Hematopoietic multipotent progenitor cell treated with erythropoietin and hydrocortisone succinate and interleukin-3 and kit ligand, for 17 days (in vitro differentiated cells): ENCODE results near the gene HPS6.
"Not testable (repeated sequence)": the region's sequence is repeated elsewhere in the genome, so short reads cannot be mapped to it uniquely, and the experiment has no call there.

Source experiments
- DNase-seq: peaks from one replicate; pipeline ENCODE4 v3.0.0-alpha.2; 2015; ENCODE audit warnings: low spot score

Gene HPS6

DNA sequence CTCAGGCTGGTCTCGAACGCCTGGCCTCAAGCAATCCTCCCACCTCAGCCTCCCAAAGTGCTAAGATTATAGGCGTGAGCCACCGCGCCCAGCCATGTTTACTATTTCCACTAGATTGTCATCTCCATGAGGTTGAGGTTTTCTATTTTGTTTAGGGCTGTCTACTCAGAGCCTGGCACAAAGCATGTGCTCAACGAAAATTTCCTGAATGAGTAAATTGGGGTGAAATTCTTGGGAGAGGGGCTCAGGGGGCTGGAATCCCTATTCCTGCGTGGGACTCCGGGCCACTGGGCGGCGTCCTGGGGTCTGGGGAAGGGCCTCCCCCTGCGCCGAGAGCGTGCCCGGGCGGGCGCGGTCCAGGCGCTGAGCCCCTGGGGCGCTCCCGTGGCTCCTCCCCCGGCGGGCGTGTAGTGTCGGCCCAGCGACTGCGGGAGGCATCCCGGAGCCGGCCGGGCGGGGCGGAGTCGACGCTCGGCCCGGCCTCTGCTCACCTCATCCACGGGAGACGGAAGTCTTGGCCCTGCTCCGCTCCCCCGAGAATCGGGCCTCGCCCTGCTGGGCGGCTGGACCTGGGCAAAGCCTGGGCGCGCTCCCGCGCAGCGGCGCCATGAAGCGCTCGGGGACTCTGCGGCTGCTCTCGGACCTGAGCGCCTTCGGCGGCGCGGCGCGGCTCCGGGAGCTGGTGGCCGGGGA, at the start of gene HPS6:
HPS6 (plus strand) TSS at position 482 of the 693 bp plus-strand sequence; CDS start at position 608, 126 bp downstream.
- DNase-seq, result peak; percentile 91

DNA sequence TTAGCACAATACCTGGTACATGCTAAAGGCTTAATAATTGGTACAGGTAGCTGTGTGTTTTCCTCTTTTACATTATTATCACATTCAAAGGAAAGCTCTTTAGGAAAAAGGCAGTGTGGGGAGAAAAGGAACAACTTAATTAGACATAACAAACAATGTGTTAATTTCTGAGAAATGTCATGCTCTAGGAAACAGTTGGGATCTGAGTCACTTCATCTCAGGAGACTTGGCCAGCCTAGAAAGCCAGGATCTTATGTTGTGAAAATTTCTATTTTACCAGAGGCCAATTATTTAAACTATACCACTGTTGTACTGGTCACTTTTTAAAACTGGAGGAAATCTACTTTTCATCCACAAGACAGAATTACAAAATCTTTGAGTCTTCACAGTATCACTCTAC, 48.7 kb upstream of the HPS6 start:
- DNase-seq, result no peak

DNA sequence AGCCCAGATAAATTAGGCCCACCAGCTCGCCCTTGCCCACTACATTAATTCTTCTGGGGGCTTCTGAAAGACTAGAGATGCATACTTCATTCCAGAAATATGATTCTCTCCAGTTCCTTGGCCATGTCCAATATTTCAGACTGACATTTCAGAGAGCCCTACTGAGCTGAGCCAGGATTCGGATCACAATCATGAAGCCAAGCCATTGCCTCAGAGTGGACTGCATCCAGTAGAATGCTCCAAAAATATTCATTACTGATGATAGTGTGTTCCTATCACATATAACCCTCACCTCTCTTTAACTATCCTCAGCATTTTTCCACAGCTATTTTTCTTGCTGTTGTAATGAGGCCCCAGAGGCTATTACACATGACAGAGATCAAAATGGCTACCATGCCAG, 47.9 kb upstream of the HPS6 start:
- DNase-seq, result no peak

DNA sequence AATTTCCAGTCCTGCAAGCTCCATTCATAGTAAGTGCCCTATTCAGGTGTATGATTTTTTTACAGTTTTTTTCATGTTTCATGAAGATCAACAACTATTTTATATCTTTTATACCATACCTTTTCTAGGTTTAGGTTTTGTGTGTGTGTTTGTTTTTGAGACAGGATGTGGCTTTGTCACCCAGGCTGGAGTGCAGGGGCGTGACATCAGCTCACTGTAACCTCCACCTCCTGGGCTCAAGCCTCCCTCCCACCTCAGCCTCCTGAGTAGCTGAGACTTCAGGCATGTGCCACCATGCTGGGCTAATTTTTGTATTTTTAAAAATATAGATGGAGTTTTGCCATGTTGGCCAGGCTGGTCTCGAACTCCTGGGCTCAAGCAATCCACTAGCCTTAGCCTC, 44.2 kb upstream of the HPS6 start:
- DNase-seq, result no peak

DNA sequence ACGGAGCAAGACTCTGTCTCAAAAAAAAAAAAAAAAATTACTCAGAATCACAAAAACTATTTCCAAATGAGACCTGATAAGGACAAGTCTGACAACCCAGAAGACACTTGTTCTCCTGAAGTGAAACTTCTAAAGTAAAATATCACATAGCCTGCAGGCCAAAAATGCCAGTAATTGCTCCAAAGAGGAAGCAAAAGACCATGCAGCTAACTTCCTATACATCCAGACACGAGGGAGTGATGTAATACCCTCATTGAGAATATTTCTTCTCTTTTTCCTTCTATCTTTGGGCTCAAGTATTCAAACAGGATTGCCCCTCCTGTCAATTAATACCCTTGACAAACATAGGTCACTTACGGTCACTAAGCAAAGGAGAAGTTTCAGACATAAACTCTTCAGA, 40.4 kb upstream of the HPS6 start:
- DNase-seq, result no peak

DNA sequence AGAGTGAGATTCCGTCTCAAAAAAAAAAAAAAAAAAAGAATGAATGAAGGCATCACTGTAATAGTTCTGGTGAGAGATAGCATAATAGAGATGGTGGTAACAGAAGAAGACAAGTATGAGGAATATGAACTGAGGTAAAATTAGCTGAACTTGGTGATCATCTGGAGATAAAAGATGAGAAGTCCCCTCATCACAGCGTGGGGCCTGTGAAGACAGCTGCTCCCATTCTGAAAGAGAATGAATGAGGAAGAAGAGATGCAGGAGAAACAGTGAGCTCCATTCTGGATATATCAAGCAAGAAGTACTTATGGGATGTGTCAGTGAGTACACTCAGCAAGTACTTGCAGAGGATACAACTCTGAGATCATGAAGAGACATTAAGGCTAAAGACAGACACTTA, 37.9 kb upstream of the HPS6 start:
- no peak for DNase-seq

DNA sequence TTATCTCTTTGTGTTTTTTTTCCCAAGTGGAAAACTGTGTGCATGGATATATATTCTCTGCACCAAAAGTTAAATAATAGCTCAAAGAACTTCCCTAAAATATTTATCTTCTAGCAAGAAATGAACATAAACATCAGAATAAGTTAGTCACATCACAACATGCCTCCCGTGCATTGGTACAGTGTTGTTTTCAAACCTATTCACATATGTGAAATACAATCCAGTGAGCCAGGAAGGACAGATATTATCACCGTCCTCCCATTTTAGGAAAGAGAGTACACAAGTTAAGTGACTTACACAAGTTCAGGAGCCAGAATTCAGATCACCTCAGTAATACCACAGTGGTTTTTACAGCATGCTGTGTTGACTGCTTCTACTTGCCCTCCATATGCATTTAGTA, 31.4 kb upstream of the HPS6 start:
- DNase-seq, result no peak

DNA sequence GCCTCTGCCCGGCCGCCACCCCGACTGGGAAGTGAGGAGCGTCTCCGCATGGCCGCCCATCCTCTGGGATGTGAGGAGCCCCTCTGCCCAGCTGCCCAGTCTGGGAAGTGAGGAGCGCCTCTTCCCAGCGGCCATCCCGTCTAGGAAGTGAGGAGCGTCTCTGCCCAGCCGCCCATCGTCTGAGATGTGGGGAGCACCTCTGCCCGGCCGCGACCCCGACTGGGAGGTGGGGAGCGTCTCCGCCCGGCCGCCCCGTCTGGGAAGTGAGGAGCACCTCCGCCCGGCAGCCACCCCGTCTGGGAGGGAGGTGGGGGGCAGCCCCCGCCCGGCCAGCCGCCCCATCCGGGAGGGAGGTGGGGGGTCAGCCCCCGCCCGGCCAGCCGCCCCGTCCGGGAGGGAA, 29.3 kb upstream of the HPS6 start:
- DNase-seq, result not testable (repeated sequence)

DNA sequence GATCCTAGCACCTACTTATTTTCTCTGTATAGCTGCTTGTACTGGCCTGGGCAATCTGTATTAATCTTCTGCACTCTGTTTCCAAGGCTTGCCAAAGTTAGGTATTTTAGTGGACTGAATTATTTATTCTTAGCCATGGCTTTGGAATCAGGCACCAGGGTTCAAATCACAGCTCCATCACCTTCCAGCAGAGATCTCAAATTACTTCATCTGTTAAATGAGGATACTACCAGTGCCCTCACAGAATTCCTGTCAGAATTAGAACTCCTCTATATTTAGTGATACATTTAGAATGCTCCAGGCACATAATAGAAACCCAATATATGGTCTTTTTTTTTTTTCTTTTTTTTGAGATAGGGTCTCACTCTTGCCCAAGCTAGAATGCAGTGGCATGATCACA, 26.7 kb upstream of the HPS6 start:
- DNase-seq, result no peak

DNA sequence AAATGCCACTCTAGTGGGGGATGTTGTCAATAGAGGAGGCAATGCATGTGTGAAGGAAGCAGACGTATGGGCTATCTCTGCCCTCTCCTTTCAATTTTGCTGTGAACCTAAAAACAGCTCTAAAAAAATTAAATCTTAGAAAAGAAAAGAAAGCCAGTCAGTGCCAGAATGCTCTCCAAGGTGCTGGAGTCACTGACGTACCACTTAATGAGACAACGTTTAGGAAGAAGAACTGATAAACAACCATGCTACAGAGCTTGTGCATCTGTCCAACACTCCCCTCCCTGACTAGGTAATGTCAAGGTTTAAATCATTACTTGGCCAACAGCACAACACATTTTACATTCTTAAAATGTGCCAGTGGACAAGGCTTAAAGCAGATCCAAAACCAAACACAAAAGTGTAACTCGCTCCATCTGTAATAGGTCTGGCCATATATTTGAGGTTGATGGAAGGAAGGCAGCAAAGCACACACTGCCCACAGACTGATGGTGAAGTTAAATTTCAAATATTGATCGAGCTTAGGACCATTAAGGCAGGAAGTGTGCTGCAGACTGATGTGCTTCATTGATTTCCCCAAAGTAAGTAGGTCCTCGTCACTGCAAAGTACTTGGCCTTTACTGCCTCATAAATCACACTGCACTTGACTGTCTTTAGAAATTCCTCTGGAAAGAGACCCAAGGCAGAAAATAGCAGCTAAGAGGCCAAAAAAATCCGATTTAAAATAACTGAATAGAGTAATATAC, 24.7 kb upstream of the HPS6 start:
- DNase-seq, result no peak

DNA sequence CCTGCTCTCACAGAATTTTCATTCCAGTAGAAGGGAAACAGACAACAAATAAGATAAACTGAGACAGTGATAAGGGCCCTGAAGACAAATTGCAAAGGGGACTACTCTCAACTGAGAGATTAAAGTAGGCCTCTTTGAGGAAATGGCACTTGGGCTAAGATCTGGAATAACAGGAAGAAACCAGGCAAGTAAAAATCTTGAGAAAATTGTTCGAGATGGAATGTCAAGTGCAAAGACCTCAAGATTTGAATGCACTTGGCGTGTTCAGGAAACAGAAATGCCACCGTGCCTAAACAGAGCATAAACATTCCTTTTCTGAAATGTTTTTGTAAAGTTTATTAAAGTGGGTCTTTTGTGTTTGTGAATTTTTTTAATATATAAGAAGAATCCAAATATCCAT, 19.9 kb upstream of the HPS6 start:
- DNase-seq, result no peak

DNA sequence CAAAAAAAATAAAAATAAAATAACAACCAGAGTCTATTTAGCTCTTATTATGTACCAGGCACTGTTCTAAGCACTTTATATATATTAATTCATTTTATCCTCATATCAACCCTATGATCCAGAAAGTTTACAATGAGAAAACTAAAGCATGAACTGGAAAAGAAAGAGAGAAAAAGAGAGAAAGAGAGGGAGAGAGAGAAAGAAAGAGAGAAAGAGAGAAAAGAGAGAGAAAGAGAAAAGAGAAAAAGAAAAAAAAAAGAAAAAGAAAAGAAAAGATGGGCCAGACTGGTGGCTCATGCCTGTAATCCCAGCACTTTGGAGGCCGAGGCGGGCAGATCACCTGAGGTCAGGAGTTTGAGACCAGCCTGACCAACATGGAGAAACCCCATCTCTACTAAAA, 19.1 kb upstream of the HPS6 start:
- DNase-seq, result no peak

DNA sequence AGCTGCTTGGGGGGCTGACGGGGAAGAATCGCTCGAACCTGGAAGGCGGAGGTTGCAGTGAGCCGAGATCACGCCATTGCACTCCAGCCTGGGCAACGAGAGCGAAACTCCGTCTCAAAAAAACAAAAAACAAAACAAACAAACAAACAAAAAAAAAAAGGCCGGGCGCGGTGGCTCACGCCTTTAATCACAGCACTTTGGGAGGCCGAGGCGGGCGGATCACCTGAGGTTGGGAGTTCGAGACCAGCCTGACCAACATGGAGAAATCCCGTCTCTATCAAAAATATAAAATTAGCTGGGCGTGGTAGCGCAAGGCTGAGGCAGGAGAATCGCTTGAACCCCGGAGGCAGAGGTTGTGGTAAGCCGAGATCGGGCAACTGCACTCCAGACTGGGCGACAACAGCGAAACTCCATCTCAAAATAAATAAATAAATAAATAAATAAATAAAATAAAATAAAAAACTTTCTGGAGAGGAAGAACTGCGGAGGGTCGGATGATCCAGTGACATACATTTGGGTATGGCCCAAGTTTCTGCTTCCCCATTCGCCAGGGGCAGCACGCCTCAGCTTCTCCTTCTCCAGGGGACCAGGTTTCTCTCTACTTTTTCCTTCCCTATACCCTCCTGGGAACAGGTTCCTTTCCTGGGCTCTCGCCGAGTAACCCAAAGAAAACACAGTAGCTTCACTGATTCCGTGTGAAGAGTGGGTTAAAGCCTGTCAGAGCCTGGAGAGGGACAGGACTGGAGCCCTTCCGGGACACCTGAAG, 10.1 kb upstream of the HPS6 start:
- DNase-seq, result not testable (repeated sequence)

DNA sequence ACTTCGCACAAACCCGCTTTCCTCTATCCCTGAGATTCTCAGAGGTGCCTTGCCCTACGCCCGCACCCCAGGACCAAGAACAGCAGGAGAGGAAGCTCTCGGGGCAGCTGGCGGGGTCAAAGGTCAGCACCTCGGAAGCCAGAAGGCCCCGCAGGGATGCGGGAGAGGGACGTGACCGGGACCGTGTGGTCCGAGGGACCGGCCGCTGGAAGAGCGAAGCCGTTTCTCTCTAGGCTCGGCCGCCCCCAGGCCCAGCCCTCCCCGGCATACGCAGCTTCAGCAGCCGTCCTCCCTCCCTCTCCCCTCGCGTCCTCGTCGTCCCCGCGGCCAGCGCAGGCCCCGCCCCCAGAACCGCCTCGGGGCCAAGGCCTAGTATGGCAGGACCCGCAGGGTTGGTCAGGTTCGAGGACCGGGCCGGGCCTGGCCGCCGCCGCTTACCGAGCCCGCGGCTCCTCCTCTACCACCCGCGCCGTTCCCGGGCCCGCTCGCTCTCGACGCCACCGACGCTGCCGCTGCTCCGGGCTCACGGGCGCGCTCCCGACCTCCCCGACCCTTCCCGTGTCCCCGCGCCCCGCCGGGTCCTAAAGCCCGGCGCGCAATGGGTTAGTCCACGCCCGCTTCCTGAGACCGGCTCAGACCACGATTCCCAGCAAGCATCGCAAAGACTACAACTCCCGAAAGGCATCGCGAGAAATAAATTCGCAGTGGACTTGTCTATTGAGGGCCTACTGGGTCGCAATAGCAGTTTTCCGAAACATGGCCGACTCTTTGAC, 9.3 kb upstream of the HPS6 start, which contains the start of gene ARMH3:
ARMH3 (minus strand) TSS at position 527 of the 773 bp plus-strand sequence. CDS start 16,059 bp downstream, outside the sequence.
- DNase-seq, result peak; percentile 94

DNA sequence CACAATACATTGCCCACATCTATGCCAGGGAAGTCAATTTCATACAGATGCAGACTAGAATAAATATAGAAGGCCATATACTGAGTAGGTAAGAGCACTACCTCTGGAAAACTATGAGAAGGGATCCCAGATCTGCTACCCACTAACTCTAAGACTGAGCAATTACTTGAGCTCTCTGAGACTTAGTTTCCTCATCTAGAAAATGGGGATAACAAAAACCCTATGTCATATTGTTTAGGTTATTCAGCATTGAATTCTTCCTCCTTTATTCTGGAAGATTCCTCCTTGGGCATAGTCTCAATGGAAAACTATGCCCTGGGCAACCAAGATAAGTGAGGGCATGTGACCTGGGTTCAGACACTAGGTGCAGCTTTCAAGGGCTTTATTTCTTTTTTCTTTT, 5.2 kb upstream of the HPS6 start:
- DNase-seq, result no peak

DNA sequence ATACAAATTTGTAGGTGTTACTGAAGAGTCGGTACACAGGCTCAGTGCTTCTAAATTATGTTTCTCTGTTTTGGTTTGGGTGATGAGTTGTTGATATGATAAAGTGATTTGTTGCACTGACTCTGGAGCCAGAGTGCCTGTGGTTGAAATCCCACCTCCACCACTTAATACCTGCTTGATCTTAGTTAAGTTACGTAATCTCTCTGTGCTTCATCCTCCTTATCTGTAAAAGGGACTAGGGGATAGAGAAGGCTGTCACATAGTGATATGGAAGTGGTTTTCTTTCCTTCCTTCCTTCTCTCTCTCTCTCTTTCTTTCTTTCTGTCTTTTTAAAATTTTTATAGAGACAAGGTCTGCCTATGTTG, 664 bp upstream of the HPS6 start:
- no peak for DNase-seq

DNA sequence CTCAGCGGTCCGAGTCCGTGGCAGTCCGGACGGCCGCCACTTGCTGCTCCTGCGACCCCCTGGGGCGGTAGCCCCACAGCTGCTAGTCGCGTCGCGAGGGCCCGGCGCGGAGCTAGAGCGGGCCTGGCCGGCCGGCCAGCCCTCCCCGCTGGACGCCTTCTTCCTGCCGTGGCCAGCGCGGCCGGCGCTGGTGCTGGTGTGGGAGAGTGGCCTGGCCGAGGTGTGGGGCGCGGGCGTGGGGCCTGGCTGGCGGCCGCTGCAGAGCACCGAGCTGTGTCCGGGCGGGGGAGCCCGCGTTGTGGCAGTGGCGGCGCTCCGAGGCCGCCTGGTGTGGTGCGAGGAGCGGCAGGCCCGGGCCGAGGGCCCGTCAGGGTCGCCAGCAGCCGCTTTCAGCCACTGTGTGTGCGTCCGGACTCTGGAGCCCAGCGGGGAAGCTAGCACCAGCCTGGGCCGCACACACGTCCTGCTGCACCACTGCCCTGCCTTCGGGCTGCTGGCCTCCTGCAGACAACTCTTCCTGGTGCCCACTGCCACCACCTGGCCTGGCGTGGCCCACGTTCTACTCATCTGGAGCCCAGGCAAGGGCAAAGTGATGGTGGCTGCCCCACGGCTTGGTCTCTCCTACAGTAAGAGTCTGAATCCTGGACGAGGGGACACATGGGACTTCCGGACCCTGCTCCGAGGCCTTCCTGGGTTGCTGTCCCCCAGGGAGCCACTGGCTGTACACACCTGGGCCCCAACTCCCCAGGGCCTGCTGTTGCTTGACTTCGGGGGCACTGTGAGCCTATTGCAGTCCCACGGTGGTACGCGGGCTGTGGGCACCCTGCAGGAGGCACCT, 631 bp downstream of the HPS6 start:
- DNase-seq, result peak; percentile 49

DNA sequence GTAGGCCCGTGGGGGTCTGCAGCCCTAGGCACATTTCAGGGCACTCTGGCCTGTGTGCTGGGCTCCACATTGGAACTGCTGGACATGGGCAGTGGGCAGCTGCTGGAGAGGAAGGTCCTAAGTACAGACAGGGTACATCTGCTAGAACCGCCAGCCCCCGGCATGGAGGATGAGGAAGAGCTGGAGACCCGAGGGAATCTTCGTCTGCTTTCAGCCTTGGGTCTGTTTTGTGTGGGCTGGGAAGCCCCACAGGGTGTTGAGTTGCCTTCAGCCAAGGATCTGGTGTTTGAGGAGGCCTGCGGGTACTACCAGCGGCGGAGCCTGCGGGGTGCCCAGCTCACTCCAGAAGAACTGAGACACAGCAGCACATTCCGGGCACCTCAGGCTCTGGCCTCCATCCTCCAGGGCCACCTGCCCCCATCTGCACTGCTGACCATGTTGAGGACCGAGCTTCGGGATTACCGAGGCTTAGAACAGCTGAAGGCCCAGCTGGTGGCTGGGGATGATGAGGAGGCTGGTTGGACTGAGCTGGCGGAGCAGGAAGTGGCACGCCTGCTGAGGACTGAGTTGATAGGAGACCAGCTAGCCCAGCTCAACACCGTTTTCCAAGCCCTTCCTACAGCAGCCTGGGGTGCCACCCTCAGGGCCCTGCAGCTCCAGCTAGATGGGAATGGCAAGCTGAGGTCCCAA, 1.4 kb downstream of the HPS6 start:
- no peak for DNase-seq

DNA sequence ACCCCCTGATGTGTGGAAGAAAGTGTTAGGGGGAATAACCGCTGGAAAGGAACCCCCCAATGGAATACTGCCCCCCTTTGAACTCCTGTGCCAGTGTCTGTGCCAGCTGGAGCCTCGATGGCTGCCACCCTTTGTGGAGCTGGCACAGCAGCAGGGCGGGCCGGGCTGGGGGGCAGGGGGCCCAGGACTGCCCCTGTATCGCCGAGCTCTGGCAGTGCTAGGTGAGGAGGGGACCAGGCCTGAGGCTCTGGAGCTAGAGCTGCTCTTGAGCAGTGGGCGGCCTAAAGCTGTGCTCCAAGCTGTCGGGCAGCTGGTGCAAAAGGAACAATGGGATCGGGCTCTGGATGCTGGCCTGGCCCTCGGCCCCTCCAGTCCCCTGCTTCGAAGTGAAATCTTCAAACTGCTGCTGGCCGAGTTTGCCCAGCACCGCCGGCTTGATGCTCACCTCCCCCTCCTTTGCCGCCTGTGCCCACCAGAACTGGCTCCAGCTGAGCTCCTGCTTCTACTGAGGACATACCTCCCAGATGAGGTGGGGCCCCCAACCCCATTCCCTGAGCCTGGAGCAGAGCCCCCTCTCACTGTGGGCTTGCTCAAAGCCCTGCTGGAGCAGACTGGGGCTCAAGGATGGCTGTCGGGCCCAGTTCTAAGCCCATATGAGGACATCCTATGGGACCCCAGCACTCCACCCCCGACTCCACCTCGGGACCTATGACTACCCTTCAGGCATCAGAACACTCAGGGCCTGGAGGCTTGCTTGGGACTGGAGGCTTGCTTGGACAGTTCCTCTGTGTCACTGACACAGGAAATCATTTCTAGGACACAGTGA, 2.2 kb downstream of the HPS6 start:
- DNase-seq, result no peak

DNA sequence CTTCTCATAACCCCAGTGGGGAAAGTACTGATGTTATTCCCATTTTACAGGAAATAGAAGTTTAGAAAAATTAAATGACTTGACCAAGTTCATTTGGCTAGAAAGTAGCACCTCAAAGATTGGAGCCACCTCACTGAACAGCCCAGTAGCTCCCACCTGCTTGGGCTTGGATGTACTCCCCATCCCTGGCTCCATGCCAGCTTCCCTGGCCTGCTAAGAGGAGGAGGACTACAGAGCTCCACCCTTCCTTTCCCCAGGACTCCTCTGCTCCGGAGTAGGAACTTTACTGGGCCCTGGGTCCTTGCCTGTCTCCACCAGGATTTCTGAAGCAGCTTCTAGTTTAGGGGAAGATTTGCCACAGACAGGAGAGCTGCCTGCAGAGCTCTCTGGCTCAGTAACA, 3.1 kb downstream of the HPS6 start:
- no peak for DNase-seq
